Measurements from ENCODE around the gene GPATCH8. TPM values are rescaled to one million over a fixed set of nuclear protein-coding genes. Genes with fewer than 3 reads are reported as not detected.

The GPATCH8 gene
- total and polyA plus RNA-seq, 2 donors (not counting 1 experiment from before 2014, with no cell fraction given), result 13.7 to 19.3 TPM

DNA sequence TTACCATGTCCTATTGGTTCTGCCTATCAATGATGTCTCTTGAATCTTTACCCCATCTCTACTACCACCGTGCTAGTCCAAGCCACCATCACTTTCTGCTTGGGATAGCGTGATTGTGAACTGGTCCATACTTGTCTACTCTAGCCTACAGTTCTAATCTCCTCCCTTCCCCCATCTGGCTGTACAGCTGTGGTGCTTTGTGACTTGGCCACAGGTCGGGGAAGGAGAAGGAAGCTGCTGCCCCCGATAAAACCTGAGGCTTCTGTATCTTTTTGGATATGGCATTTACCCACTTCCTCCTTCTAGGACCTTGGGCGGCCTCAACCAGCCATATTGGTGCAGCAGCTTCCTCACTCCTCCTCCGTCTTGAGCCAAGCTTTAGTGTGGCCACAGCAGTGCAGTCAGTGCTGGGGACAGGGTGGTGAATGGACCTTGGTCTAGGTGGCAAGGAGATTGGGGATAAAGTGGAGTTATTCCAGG is 113.4 kb downstream of the GPATCH8 start:
- Histone ChIP-seq H3K4me2 (ENCODE audit: extremely low read depth, insufficient read depth, low read length) (no peak overlapping the region), H4K20me1 (ENCODE audit: control insufficient read depth, extremely low read depth, insufficient read depth, low read length) (no peaks in the 10 kb centered on the region), H2AFZ (ENCODE audit: low read length) (no peak overlapping the region), H3K27me3 (ENCODE audit: control insufficient read depth, insufficient read depth, low read length) (peaks cover 11% of the 10 kb centered on the region), H3K4me3 (replicated peaks in 1 of 4; ENCODE audit: control extremely low read depth in 1 of 4, insufficient read depth in 1 of 4, low read depth in 3 of 4, low read length in 4 of 4) (no peak overlapping the region), H3K79me2 (ENCODE audit: control insufficient read depth, insufficient read depth, low read length) (no peaks in the 10 kb centered on the region), H3K36me3 (ENCODE audit: control insufficient read depth, insufficient read depth, low read length) (no peaks in the 10 kb centered on the region), H3K9ac (ENCODE audit: insufficient read depth, low read length) (no peak overlapping the region), H3K9me3 (ENCODE audit: control insufficient read depth, insufficient read depth, low read depth, low read length) (no peaks in the 10 kb centered on the region), H3K4me1 (ENCODE audit: control insufficient read depth, extremely low read depth, insufficient read depth, low read length) (peaks cover 5% of the 10 kb centered on the region), H3K27ac (ENCODE audit: insufficient read depth, low read length) (no peak overlapping the region)
- DNase-seq (ENCODE audit: low read depth in 2 of 2), result no peak
- no peak for TF ChIP-seq EZH2 (IDR thresholded peaks at IDR 0.05; ENCODE audit: low read length, missing control alignments)
- TF ChIP-seq, protein P1, sequence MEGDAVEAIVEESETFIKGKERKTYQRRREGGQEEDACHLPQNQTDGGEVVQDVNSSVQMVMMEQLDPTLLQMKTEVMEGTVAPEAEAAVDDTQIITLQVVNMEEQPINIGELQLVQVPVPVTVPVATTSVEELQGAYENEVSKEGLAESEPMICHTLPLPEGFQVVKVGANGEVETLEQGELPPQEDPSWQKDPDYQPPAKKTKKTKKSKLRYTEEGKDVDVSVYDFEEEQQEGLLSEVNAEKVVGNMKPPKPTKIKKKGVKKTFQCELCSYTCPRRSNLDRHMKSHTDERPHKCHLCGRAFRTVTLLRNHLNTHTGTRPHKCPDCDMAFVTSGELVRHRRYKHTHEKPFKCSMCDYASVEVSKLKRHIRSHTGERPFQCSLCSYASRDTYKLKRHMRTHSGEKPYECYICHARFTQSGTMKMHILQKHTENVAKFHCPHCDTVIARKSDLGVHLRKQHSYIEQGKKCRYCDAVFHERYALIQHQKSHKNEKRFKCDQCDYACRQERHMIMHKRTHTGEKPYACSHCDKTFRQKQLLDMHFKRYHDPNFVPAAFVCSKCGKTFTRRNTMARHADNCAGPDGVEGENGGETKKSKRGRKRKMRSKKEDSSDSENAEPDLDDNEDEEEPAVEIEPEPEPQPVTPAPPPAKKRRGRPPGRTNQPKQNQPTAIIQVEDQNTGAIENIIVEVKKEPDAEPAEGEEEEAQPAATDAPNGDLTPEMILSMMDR (conservative IDR thresholded peaks at IDR 0.05 in 1 of 2, IDR thresholded peaks at IDR 0.05 in 1 of 2; ENCODE audit: low read depth in 1 of 2, low read length in 2 of 2), result no peak

DNA sequence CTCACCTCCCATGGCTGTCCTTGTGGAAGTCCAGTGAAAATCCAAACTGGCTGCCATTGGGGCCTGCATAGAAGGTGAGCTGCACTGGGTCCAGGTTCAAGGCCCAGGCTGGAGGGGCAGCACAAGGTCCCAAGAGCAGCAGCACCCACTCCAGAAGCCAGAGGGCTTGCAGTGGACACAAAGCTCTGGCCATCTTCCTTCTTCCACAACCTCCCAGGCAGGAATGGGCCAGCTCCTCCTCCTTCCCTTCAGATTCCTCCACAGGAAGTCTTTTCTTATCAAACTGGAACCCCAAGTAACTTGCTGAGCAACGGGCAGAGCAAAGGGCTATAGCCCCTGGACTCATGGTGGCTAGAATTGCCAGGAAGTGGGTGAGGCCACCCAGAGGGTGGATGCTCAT is 113.9 kb downstream of the GPATCH8 start, which contains the start of gene ITGA2B:
TSS of gene ITGA2B (minus strand) at position 369 of the 400 bp plus-strand sequence. CDS start at position 193, 176 bp downstream.
- H4K20me1 ChIP-seq (ENCODE audit: control insufficient read depth, extremely low read depth, insufficient read depth, low read length), result no peaks in the 10 kb centered on the region
- peaks cover 5% of the 10 kb centered on the region for H3K4me1 ChIP-seq (ENCODE audit: control insufficient read depth, extremely low read depth, insufficient read depth, low read length)
- DNase-seq (ENCODE audit: low read depth in 2 of 2), result no peak
- H3K27me3 ChIP-seq (ENCODE audit: control insufficient read depth, insufficient read depth, low read length), result peaks cover 16% of the 10 kb centered on the region
- no peaks in the 10 kb centered on the region for H3K36me3 ChIP-seq (ENCODE audit: control insufficient read depth, insufficient read depth, low read length)
- no peaks in the 10 kb centered on the region for H3K9me3 ChIP-seq (ENCODE audit: control insufficient read depth, insufficient read depth, low read depth, low read length)
- H3K4me2 ChIP-seq (ENCODE audit: extremely low read depth, insufficient read depth, low read length), result no peak within 1 kb of the TSS
- no peaks in the 10 kb centered on the region for H3K79me2 ChIP-seq (ENCODE audit: control insufficient read depth, insufficient read depth, low read length)
- no peak within 1 kb of the TSS for H3K4me3 ChIP-seq (replicated peaks in 1 of 4; ENCODE audit: control extremely low read depth in 1 of 4, insufficient read depth in 1 of 4, low read depth in 3 of 4, low read length in 4 of 4)
- TF ChIP-seq, protein P1 (conservative IDR thresholded peaks at IDR 0.05 in 1 of 2, IDR thresholded peaks at IDR 0.05 in 1 of 2; ENCODE audit: low read depth in 1 of 2, low read length in 2 of 2), result no peak
- TF ChIP-seq EZH2 (IDR thresholded peaks at IDR 0.05; ENCODE audit: low read length, missing control alignments), result no peak
- H2AFZ ChIP-seq (ENCODE audit: low read length), result no peak within 1 kb of the TSS
- no peak within 1 kb of the TSS for H3K27ac ChIP-seq (ENCODE audit: insufficient read depth, low read length)
- H3K9ac ChIP-seq (ENCODE audit: insufficient read depth, low read length), result no peak within 1 kb of the TSS

DNA sequence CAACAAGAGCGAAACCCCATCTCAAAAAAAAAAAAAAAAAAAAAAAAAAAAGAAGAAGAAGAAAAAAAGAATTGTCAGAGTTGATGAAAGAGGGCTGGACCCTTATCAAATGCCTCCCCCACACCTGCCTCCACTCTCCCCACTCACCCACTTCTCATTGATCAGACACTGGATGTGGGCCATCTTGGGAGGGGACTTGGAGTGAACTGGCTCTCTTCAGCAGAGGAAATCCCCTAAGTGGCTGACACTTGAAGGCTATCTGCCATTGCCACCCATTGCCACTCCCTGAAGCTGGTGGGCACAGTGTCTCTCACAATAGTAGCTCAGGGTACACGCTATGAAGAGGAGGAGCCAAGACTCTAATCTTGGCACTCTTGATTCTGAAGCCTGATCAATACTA is 115.4 kb downstream of the GPATCH8 start:
- Histone ChIP-seq H3K27me3 (ENCODE audit: control insufficient read depth, insufficient read depth, low read length) (peaks cover 24% of the 10 kb centered on the region), H3K9ac (ENCODE audit: insufficient read depth, low read length) (no peak overlapping the region), H3K4me2 (ENCODE audit: extremely low read depth, insufficient read depth, low read length) (no peak overlapping the region), H3K4me3 (replicated peaks in 1 of 4; ENCODE audit: control extremely low read depth in 1 of 4, insufficient read depth in 1 of 4, low read depth in 3 of 4, low read length in 4 of 4) (no peak overlapping the region), H3K27ac (ENCODE audit: insufficient read depth, low read length) (no peak overlapping the region), H3K9me3 (ENCODE audit: control insufficient read depth, insufficient read depth, low read depth, low read length) (no peaks in the 10 kb centered on the region), H3K36me3 (ENCODE audit: control insufficient read depth, insufficient read depth, low read length) (no peaks in the 10 kb centered on the region), H3K4me1 (ENCODE audit: control insufficient read depth, extremely low read depth, insufficient read depth, low read length) (peaks cover 5% of the 10 kb centered on the region), H2AFZ (ENCODE audit: low read length) (no peak overlapping the region), H3K79me2 (ENCODE audit: control insufficient read depth, insufficient read depth, low read length) (no peaks in the 10 kb centered on the region), H4K20me1 (ENCODE audit: control insufficient read depth, extremely low read depth, insufficient read depth, low read length) (no peaks in the 10 kb centered on the region)
- TF ChIP-seq, protein P1 (conservative IDR thresholded peaks at IDR 0.05 in 1 of 2, IDR thresholded peaks at IDR 0.05 in 1 of 2; ENCODE audit: low read depth in 1 of 2, low read length in 2 of 2), result no peak
- TF ChIP-seq EZH2 (IDR thresholded peaks at IDR 0.05; ENCODE audit: low read length, missing control alignments), result no peak
- DNase-seq (ENCODE audit: low read depth in 2 of 2), result no peak

Data from fibroblast of lung (primary cell).